ENCODE results near the gene B9D1.

Gene B9D1

DNA sequence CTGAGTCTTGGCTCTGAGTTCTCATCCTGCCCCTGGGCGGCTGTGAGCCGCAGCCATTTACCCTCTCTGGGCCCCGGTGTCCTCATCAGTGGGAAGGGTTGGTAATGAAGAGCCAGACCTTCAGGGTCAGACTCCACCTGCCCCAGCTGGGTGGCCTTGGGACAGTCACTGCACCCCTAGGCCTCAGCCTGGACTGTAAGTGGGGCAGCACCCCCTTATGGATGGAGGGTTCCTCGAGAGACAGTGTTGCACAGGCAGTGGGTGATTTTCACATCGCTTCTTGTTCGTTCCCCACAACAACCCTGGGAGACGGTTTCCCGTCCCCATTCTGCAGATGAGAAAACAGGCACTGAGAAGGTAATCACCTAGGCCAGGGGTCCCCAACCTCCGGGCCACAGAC is 60.5 kb downstream of the B9D1 start:
- no peak for DNase-seq (ENCODE audit: low read depth)

DNA sequence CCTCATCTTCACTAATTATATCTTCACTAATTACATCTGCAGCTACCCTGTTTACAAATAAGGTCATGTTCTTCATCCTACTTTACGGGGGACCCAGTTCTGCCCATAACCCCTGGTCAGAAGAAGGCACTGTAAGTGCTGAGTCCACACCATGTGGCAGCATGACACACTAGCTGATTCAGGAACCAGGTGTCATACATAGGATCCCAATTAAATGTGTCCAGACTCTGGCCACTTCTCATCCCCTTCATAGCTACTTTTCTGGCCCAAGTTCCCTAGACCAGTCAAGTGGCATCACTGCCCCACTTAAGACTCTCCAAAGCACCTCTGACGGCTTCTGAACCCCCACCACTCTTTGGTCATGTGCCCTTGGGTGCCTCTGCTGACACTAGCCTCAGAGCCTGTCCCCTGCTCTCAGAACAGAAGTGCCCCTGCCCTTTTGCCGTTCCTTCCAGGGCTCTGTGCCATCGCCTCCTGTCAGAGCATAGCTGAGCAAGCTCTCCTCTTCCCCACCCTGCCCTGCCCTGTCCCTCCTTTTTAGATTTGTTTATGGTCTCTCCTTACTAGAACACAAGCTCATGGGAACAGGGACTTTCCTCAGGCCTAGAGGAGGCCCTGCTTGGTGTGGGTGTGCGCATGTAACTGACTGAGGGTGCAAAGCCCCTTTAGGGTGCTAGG is 61.1 kb downstream of the B9D1 start:
- no peak for DNase-seq (ENCODE audit: low read depth)

GRCh38 chr17:19299866-19300265 is 62.7 kb downstream of the B9D1 start:
- no peak for DNase-seq (ENCODE audit: low read depth)

DNA sequence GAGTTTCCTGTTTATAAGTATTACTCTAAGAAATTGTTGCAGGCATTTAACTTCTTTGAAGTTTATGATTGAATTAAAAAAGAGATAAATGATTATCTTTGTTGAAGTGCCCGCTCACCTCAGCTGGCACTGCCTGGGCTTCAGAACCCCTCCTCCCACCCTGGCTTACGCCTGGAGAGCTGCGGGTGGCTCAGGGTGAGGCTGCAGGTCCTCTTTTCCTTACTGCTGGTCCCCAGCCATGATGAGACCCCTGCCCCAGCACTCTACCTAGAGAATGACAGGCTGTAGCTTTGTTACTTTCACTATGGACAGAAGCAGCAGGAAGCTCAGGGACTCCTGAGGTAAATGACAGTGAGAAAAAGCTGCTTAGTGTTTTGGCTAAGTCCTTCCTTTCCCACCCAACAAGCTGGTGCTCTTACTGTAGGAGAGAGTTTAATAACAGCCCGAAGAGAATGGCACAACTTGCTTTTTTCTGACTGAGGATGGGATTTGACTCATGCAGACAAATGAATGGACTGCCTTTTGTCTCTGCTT is 63.2 kb downstream of the B9D1 start:
- no peak for DNase-seq (ENCODE audit: low read depth)

DNA sequence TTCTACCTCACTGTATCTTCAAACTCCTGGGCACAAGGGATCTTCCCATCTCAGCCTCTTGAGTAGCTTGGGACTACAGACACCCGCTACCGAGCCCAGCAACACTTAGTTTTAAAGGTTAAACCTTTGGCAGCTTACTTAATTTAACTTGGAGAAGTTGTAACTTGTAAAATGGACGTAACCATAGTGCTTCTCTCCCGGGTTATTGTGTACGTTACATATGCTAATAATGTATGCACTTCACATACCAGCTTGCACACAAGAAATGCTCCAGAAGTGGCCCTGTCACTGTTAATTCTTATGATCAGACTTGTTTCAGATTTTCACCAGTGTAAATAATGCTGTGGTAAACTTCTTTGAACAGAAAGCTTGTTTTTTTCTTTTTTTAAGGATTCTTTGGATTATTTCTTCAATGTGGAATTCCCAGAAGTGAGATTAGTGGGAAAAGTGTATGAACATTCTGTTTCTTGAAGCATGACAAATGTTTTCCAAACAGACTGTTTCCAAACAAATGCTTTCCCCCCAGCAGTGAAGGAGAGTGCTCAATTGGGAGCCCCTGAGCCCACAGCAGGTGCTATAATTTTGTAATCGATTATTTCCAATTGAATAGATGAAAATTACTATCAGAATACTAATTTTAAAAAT is 63.8 kb downstream of the B9D1 start:
- no peak for DNase-seq (ENCODE audit: low read depth)

DNA sequence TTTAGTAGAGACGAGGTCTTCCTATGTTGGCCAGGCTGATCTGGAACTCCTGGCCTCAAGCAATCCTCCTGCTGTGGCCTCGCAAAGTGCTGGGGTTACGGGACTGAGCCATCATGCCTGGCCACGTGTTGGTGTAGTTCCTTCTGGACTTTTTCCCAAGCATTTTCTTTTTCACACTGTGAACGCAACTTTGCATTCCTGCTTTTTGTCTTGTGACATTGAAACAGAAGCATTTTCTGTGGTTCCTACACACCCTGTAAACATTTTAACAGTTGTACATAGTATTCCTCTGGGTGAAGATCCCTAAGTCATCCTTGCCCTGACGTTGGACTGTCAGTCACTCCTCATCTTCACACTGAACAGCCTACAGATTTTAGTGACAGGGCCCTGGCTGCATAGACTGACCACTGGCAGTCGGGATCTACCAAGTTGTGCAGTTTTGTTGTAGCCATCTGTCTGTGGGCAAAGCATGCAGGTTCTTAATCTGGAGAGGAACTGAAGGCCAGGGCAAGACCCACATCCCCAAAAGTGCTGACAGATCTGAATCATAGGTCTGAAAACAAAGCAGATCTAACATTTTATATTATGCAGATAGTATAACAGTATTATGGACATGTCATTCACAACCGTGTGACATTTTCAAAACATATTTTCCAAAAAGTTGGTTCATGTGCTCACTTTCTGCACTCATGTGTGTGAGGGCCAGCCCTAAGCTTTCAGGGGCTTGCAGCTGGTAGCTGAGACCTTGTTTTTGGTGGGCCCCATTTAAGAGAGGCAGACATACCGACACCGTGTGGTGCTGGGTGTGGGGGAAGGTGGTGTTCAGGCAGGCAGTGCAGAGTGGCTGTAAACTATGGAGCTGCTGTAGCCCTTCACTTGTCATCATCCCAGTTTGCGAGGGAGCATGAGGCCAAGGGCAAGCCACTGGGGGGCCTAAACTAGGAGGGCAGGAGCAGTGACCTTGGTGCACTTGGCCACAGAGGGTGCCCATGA is 65.4 kb downstream of the B9D1 start:
- DNase-seq (ENCODE audit: low read depth) = no peak

GRCh38 chr17:19295473-19296135 is 66.9 kb downstream of the B9D1 start:
- no peak for DNase-seq (ENCODE audit: low read depth)

GRCh38 chr17:19294443-19294842 is 68.1 kb downstream of the B9D1 start:
- no peak for DNase-seq (ENCODE audit: low read depth)
